Measurements from ENCODE around the gene MYO5A. TPM values are rescaled to one million over a fixed set of nuclear protein-coding genes. Genes with fewer than 3 reads are reported as not detected.

The MYO5A gene
- polyA plus RNA-seq, 1 donor (not counting 4 experiments of a cell fraction or from before 2014, with no cell fraction given), result 53.8 TPM

- no peaks in the 10 kb centered on the region for H4K20me1 ChIP-seq (ENCODE audit: control insufficient read depth, extremely low read depth, insufficient read depth, low read length)
- no peaks in the 10 kb centered on the region for H3K36me3 ChIP-seq (ENCODE audit: control insufficient read depth in 2 of 2, extremely low read depth in 1 of 2, insufficient read depth in 2 of 2, low read length in 2 of 2)
- H3K9ac ChIP-seq (ENCODE audit: control insufficient read depth, extremely low read depth, insufficient read depth, low read length), result no peak overlapping the region
- no peak overlapping the region for H3K4me2 ChIP-seq (ENCODE audit: control insufficient read depth, extremely low read depth, insufficient read depth, low read depth, low read length)
- H2AFZ ChIP-seq (ENCODE audit: control insufficient read depth, low read length), result no peak overlapping the region
- H3K27ac ChIP-seq (ENCODE audit: control insufficient read depth, insufficient read depth, low read length), result no peak overlapping the region
- dilution Hi-C loops (cut with MboI; ENCODE audit: extremely low pct_ligation_motif_present, low sequenced_read_pairs), result no loop called here
- H3K9me3 ChIP-seq (ENCODE audit: control insufficient read depth, low read depth, low read length), result no peaks in the 10 kb centered on the region
- FAIRE-seq (no peak), DNase-seq (ENCODE audit: low read depth, low spot score) (no peak)
- H3K9me1 ChIP-seq (ENCODE audit: control insufficient read depth, extremely low read depth, insufficient read depth, low read length), result no peaks in the 10 kb centered on the region
- peaks cover 9% of the 10 kb centered on the region for H3K27me3 ChIP-seq (ENCODE audit: control insufficient read depth, extremely low read depth, insufficient read depth, low read length)
- TF ChIP-seq CTCF (optimal IDR thresholded peaks at IDR 0.05 in 1 of 3, IDR thresholded peaks at IDR 0.05 in 1 of 3, conservative IDR thresholded peaks at IDR 0.05 in 1 of 3; ENCODE audit: extremely low read depth in 1 of 3, insufficient read depth in 2 of 3, low read length in 3 of 3), result no peak
- TF ChIP-seq EZH2 (IDR thresholded peaks at IDR 0.05; ENCODE audit: low read length), result no peak
- no peak overlapping the region for H3K4me3 ChIP-seq (ENCODE audit: control insufficient read depth in 2 of 3, extremely low read depth in 1 of 3, insufficient read depth in 2 of 3, low read depth in 1 of 3, low read length in 3 of 3)
- no peaks in the 10 kb centered on the region for H3K79me2 ChIP-seq (ENCODE audit: control insufficient read depth, insufficient read depth, low read length)
- no peaks in the 10 kb centered on the region for H3K4me1 ChIP-seq (ENCODE audit: control insufficient read depth, extremely low read depth, insufficient read depth, low read length)
These were observed 239.7 kb downstream of the MYO5A start for GRCh38 chr15:52288986-52289385.

- Histone ChIP-seq H3K27ac (ENCODE audit: control insufficient read depth, insufficient read depth, low read length) (no peak overlapping the region), H3K4me2 (ENCODE audit: control insufficient read depth, extremely low read depth, insufficient read depth, low read depth, low read length) (no peak overlapping the region)
These were observed 240.4 kb downstream of the MYO5A start for GRCh38 chr15:52288051-52288942.

More at GRCh38 chr15:52288051-52288942, 240.4 kb downstream of the MYO5A start:
- Histone ChIP-seq H4K20me1 (ENCODE audit: control insufficient read depth, extremely low read depth, insufficient read depth, low read length) (no peaks in the 10 kb centered on the region), H3K4me1 (ENCODE audit: control insufficient read depth, extremely low read depth, insufficient read depth, low read length) (no peaks in the 10 kb centered on the region), H3K9me3 (ENCODE audit: control insufficient read depth, low read depth, low read length) (no peaks in the 10 kb centered on the region), H3K36me3 (ENCODE audit: control insufficient read depth in 2 of 2, extremely low read depth in 1 of 2, insufficient read depth in 2 of 2, low read length in 2 of 2) (no peaks in the 10 kb centered on the region), H2AFZ (ENCODE audit: control insufficient read depth, low read length) (no peak overlapping the region), H3K4me3 (ENCODE audit: control insufficient read depth in 2 of 3, extremely low read depth in 1 of 3, insufficient read depth in 2 of 3, low read depth in 1 of 3, low read length in 3 of 3) (no peak overlapping the region), H3K27me3 (ENCODE audit: control insufficient read depth, extremely low read depth, insufficient read depth, low read length) (peaks cover 3% of the 10 kb centered on the region), H3K9ac (ENCODE audit: control insufficient read depth, extremely low read depth, insufficient read depth, low read length) (no peak overlapping the region), H3K79me2 (ENCODE audit: control insufficient read depth, insufficient read depth, low read length) (no peaks in the 10 kb centered on the region), H3K9me1 (ENCODE audit: control insufficient read depth, extremely low read depth, insufficient read depth, low read length) (no peaks in the 10 kb centered on the region)
- FAIRE-seq (no peak), DNase-seq (ENCODE audit: low read depth, low spot score) (no peak)
- TF ChIP-seq EZH2 (IDR thresholded peaks at IDR 0.05; ENCODE audit: low read length) (no peak), CTCF (optimal IDR thresholded peaks at IDR 0.05 in 1 of 3, IDR thresholded peaks at IDR 0.05 in 1 of 3, conservative IDR thresholded peaks at IDR 0.05 in 1 of 3; ENCODE audit: extremely low read depth in 1 of 3, insufficient read depth in 2 of 3, low read length in 3 of 3) (no peak)
- dilution Hi-C loops (cut with MboI; ENCODE audit: extremely low pct_ligation_motif_present, low sequenced_read_pairs), result no loop called here
